Mononuclear cell (primary cell): ENCODE data around the gene CHP1. TPM values are rescaled to one million over a fixed set of nuclear protein-coding genes. Genes with fewer than 3 reads are reported as not detected.
"Not testable (repeated sequence)": the region's sequence is repeated elsewhere in the genome, so short reads cannot be mapped to it uniquely, and the experiment has no call there.

ENCODE experiments used
- H3K27me3 ChIP-seq: 2 replicates; pipeline ENCODE4 v1.6.0; 2011; ENCODE audit warnings: low read length, control low read depth; ENCODE audit not compliant: insufficient read depth
- H3K4me1 ChIP-seq: 2 replicates; pipeline ENCODE4 v1.5.1; 2011; ENCODE audit warnings: mild to moderate bottlenecking, low read length, control low read depth; ENCODE audit not compliant: insufficient read depth
- H3K4me3 ChIP-seq: 2 replicates; pipeline ENCODE4 v1.5.1; 2011; ENCODE audit warnings: mild to moderate bottlenecking, low read length, moderate library complexity
- H3K9me3 ChIP-seq: 2 replicates; pipeline ENCODE4 v1.5.1; 2011; ENCODE audit warnings: low read depth, mild to moderate bottlenecking, control low read depth, low read length
- total RNA-seq: library from RNA; depleted of rRNA; stranded (reverse); fragments of >200 nt; gene quantifications from one replicate; pipeline ENCODE4 v1.2.3, GENCODE V29; 2012

Gene CHP1
- total RNA-seq, 1 donor, result 76.6 TPM

DNA sequence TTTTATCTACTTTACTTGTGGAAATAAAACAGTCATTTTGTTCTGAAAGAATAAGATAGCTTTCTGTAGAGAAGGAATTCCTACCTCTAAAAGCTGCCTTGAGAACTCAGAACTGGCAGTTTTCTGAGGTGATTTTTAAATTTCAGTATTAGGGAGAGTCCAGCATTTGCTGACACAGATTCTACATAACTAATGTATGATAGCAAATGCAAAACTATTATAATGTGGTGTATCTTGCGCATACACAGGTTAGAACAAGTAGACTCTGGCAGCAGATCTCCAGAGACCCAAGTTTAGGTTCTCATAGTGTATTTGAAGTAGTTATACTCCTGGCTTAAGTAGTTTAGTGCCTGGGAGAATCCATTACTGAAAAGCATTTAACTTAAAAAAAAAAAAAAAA, 70.5 kb downstream of the CHP1 start:
- no peaks in the 10 kb centered on the region for H3K4me1 ChIP-seq
- H3K4me3 ChIP-seq, result no peak overlapping the region
- H3K27me3 ChIP-seq, result no peaks in the 10 kb centered on the region
- no peaks in the 10 kb centered on the region for H3K9me3 ChIP-seq

DNA sequence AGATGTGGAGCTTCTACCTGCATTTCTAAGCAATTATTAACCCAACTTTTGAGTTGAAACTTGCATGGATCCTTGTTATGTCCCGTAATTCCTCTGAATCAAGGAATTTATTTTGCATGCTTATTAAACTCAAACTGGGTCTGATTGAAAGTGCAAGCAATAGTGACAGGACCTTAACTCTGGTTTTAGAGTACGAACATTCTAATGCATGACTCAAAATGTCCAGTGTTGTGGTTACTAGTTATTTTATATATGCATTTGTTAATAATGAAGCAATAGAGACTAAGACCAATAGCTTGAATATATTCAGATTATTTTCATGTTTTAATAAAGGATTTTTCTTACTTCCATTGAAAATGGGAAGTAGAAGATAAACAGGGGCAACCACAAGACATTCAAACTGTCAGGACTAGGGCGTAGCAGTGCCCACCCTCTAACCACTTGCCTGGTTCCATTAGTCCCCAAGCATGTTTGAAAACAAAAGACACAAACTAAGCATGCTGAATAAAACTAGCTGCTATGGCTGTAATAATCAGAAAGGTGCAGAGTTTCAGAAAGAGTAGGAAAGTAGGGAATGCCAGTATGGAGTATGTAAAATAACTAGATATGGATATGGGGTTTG, 73.2 kb downstream of the CHP1 start:
- H3K9me3 ChIP-seq, result no peaks in the 10 kb centered on the region
- H3K4me1 ChIP-seq, result no peaks in the 10 kb centered on the region
- no peak overlapping the region for H3K4me3 ChIP-seq
- no peaks in the 10 kb centered on the region for H3K27me3 ChIP-seq

DNA sequence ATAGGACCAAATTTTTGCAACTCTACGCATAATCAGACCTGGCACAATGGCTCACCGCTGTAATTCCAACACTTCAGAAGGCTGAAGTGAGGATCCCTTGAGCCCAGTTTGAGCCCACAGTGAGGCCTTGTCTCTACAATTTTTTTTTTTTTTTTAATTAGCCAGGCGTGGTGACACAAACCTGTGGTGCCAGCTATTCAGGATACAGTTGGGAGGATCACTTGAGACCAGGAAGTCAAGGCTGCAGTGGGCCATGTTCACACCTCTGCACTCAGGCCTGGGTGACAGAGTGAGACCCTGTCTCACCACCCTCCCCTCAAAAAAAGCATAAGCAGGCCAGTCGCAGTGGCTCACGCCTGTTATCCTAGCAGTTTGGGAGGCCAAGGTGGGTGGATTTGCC, 76.6 kb downstream of the CHP1 start:
- H3K4me1 ChIP-seq, result no peaks in the 10 kb centered on the region
- no peak overlapping the region for H3K4me3 ChIP-seq
- H3K9me3 ChIP-seq, result no peaks in the 10 kb centered on the region
- H3K27me3 ChIP-seq, result no peaks in the 10 kb centered on the region

DNA sequence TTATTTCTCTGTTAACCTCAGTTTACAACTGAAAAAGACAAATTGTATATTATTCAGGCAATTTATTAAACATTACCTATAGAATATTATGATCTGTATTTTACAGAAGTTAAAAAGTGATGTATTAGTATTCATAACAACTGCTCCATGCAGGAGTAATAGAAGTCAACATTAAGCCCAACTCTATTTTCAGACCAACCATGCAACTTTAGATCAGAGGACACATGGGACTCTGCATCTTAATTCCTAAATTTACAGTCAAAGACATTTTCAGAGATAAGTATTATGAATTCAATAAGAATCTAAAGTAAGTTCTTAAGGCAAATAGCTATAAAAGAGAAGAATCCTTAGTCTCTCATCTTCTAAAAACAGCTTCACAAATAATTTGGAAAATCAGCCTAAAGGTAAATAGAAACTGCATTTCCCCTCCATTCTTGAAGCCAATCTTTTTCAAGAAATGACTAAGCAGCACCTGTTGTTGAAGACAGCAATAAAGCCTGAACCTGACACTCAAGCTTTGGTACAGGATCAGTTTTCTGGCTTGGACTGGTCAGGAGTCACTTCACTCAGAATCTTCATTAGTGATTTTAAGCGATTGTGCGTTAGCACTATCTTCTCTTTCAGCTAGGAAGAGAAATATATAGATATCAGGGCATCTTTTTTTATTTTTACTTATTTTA, 78.3 kb downstream of the CHP1 start:
- Histone ChIP-seq H3K4me3 (no peak overlapping the region), H3K27me3 (no peaks in the 10 kb centered on the region), H3K4me1 (no peaks in the 10 kb centered on the region), H3K9me3 (no peaks in the 10 kb centered on the region)

DNA sequence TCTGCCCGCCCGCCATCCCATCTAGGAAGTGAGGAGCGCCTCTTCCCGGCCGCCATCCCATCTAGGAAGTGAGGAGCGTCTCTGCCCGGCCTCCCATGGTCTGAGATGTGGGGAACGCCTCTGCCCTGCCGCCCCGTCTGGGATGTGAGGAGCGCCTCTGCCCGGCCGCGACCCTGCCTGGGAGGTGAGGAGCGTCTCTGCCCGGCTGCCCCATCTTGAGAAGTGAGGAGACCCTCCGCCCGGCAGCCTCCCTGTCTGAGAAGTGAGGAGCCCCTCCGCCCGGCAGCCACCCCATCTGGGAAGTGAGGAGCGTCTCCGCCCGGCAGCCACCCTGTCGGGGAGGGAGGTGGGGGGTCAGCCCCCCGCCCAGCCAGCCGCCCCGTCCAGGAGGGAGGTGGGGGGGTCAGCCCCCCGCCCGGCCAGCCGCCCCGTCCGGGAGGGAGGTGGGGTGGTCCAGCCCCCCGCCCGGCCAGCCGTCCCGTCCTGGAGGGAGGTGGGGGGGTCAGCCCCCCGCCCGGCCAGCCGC, 89.8 kb downstream of the CHP1 start:
- not testable (repeated sequence) for H3K9me3 ChIP-seq, H3K27me3 ChIP-seq, H3K4me1 ChIP-seq, H3K4me3 ChIP-seq

DNA sequence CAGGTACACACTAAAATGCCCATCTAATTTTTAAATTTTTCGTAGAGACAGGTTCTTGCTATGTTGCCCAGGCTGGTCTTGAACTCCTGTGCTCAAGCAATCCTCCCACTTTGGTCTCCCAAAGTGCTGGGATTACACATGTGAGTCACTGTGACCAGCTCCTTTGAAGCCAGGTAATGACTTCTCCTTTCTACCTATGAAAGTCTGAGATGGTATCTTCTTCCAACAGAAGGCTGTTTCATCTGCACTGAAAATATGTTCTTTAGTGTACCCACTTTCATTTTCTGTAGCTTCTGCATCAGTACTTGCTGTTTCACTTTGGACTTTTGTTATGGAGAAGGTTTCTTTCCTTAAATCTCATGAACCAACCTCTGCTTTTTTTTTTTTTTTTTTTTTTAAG, 92.5 kb downstream of the CHP1 start:
- Histone ChIP-seq H3K27me3 (no peaks in the 10 kb centered on the region), H3K4me1 (no peaks in the 10 kb centered on the region), H3K9me3 (no peaks in the 10 kb centered on the region), H3K4me3 (no peak overlapping the region)

DNA sequence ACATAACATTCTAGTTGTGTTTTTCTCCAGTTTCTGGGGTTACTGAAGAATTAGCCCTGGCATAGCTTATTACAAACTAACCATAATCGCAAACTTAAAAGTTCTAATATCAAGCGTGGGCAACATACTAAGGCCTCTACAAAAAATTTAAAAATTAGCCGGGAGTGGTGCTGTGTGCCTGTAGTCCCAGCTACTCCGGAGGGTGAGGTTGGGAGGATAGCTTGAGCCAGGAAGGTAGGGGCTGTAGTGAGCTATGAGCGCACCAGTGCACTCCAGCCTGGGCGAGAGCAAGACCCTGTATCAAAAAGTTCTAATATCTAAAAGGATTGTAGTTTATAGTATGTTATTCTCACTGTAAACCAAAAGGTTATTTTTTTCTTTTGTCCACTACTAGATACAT, 100.2 kb downstream of the CHP1 start:
- Histone ChIP-seq H3K4me3 (no peak overlapping the region), H3K4me1 (peaks cover 28% of the 10 kb centered on the region), H3K27me3 (no peaks in the 10 kb centered on the region), H3K9me3 (no peaks in the 10 kb centered on the region)

Other genes with a start within 250 kb of the CHP1 start
- 27.3 TPM for gene INO80, start 115.0 kb upstream of the CHP1 start, total RNA-seq
- not detected for gene EXD1, start 511 bp upstream of the CHP1 start, total RNA-seq
- 0.21 TPM for gene OIP5, start 101.3 kb downstream of the CHP1 start, total RNA-seq
- 10.0 TPM for gene NUSAP1, start 101.6 kb downstream of the CHP1 start, total RNA-seq
- 4.8 TPM for gene NDUFAF1, start 171.2 kb downstream of the CHP1 start, total RNA-seq
- 40.5 TPM for gene RTF1, start 185.8 kb downstream of the CHP1 start, total RNA-seq